Ovary (tissue), 9 donors: Measurements from ENCODE around the gene KCTD16. TPM values are rescaled to one million over a fixed set of nuclear protein-coding genes. Genes with fewer than 3 reads are reported as not detected.

Experiments used
- DNase-seq, 5 donors: peaks; one replicate each; pipeline ENCODE4 v3.0.0-alpha.2; 2019 to 2020
- H3K27ac ChIP-seq, 2 donors: fragments of 200-600 bp; one replicate each; pipeline versions ENCODE4 v1.5.1 to v1.8.0; 2019 to 2022
- H3K27me3 ChIP-seq: fragments of 200-600 bp; one replicate; pipeline ENCODE4 v1.8.0; 2022
- H3K36me3 ChIP-seq: fragments of 200-600 bp; sonication (generic); one replicate; pipeline ENCODE4 v1.5.1; 2019
- H3K4me1 ChIP-seq: one replicate; pipeline ENCODE4 v1.8.1; 2013; ENCODE audit warnings: mild to moderate bottlenecking, moderate library complexity; ENCODE audit not compliant: insufficient read depth
- H3K4me3 ChIP-seq: fragments of 200-600 bp; sonication (generic); one replicate; pipeline ENCODE4 v1.5.1; 2017
- H3K9me3 ChIP-seq, 2 donors: fragments of 200-600 bp in 1 of 2; sonication (generic) in 1 of 2; one replicate each; pipeline versions ENCODE4 v1.5.1 to v1.8.1; 2013 to 2019; ENCODE audit warnings: mild to moderate bottlenecking in 1 of 2, moderate library complexity in 1 of 2
- EP300 ChIP-seq: sonication (generic); formaldehyde crosslinking; IDR thresholded peaks from one replicate; pipeline ENCODE4 v1.6.1; 2017; ENCODE audit warnings: antibody characterized with exemption
- POLR2A ChIP-seq: fragments of 450-650 bp; IDR thresholded peaks from one replicate; pipeline ENCODE4 v1.6.1; 2017; ENCODE audit warnings: antibody characterized with exemption, mild to moderate bottlenecking, moderate library complexity
- whole genome bisulfite sequencing, 3 donors: extraction: QIAGEN DNeasy Blood & Tissue Kit in 1 of 3; methylation state at CpG; one replicate each; pipeline versions ENCODE4 v1.1.5 to v1.1.7; 2013 to 2017; 5-methylcytosine and 5-hydroxymethylcytosine counted together
- intact Hi-C, 4 donors: fragments of 100-400 bp; cut with DNase I; formaldehyde crosslinking; loops; one replicate each; pipeline versions ENCODE4 v1.11.0 to v1.15.1; 2022 to 2023
- polyA plus RNA-seq, 2 donors: library from polyadenylated mRNA; stranded (reverse); fragments of 200-250 nt in 1 of 2; fragments of 350-450 nt in 1 of 2; fragmentation: Illumina TruSeq in 1 of 2; extraction: RNeasy Lipid Tissue Mini Kit (QIAGEN cat#74804) in 1 of 2; gene quantifications; one replicate each; pipeline ENCODE4 v1.2.3, GENCODE V29; 2013 to 2014
- total RNA-seq, 7 donors: library from RNA; depleted of rRNA in 2 of 7; stranded (reverse); fragments of >200 nt in 2 of 7; fragmentation: NEBNext Ultra II Directional in 3 of 7; extraction: Animal tissue kit (Norgen Biotek cat#: 25700) in 3 of 7; gene quantifications; one replicate each; pipeline versions ENCODE4 v1.1.0 to v1.2.4, GENCODE V29; 2016 to 2023
- TF ChIP-seq, protein P1 (sequence below), 3 donors: fragments of 450-650 bp in 2 of 3; fragments of 200-600 bp in 1 of 3; IDR thresholded peaks; one replicate each; pipeline versions ENCODE4 v1.5.1 to v1.8.0; 2016 to 2022; ENCODE audit warnings: antibody characterized with exemption in 3 of 3, mild to moderate bottlenecking in 1 of 3
- donor health status: DM: no; HTN: no; CAD: no; lungs with moderate emphysema.
- donor health status: DM: no; HTN: no; CAD: no.
- donor health status: Bipolar disorder and iron deficiency.
- donor health status: DM: yes; HTN: yes; CAD: no.
- donor health status: DM: no; HTN: no; CAD: no.
- donor health status: DM: yes; HTN: yes; CAD: no.

KCTD16 gene
- total and polyA plus RNA-seq, 9 donors = under 0.01 to 0.46 (median 0.13) TPM; not detected in 1

DNA sequence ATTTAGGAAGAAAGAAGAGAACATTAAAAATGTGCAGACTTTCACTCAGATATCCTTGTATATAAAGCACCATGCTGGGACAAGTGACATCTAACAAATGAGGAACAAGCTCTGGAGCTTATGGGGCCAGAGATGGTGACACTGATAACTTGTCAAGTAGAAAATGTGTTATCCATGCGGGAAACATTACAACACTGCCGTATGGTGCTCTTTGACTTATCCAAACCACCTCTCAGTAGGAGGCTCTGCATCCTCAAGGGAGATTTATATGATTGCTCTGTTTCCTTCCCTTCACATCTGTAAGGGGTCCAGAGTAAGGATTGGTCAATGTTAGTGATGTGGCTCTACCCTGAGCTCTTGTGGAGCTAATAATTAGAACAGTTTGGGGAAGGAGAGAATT, 23.5 kb downstream of the KCTD16 start:
- intact Hi-C loops = no loop called here
- TF ChIP-seq POLR2A (no peak), EP300 (no peak)
- TF ChIP-seq, protein P1, sequence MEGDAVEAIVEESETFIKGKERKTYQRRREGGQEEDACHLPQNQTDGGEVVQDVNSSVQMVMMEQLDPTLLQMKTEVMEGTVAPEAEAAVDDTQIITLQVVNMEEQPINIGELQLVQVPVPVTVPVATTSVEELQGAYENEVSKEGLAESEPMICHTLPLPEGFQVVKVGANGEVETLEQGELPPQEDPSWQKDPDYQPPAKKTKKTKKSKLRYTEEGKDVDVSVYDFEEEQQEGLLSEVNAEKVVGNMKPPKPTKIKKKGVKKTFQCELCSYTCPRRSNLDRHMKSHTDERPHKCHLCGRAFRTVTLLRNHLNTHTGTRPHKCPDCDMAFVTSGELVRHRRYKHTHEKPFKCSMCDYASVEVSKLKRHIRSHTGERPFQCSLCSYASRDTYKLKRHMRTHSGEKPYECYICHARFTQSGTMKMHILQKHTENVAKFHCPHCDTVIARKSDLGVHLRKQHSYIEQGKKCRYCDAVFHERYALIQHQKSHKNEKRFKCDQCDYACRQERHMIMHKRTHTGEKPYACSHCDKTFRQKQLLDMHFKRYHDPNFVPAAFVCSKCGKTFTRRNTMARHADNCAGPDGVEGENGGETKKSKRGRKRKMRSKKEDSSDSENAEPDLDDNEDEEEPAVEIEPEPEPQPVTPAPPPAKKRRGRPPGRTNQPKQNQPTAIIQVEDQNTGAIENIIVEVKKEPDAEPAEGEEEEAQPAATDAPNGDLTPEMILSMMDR (IDR thresholded peaks at IDR 0.05) = no peak
- Histone ChIP-seq H3K27ac (no peak overlapping the region), H3K36me3 (no peaks in the 10 kb centered on the region), H3K27me3 (no peaks in the 10 kb centered on the region), H3K9me3 (no peaks in the 10 kb centered on the region), H3K4me1 (no peaks in the 10 kb centered on the region), H3K4me3 (no peak overlapping the region)
- 69 to 85% (median 78%) methylated on average over 2 of the region's 2 CpGs for WGBS, 3 donors
- DNase-seq = no peak

- Histone ChIP-seq H3K9me3 (no peaks in the 10 kb centered on the region), H3K4me3 (no peak overlapping the region), H3K4me1 (no peaks in the 10 kb centered on the region), H3K27ac (no peak overlapping the region), H3K27me3 (no peaks in the 10 kb centered on the region), H3K36me3 (no peaks in the 10 kb centered on the region)
- intact Hi-C loops = no loop called here
- no peak for DNase-seq
- no peak for TF ChIP-seq POLR2A
- TF ChIP-seq EP300 = no peak
- TF ChIP-seq, protein P1 (IDR thresholded peaks at IDR 0.05) = no peak
- WGBS, 3 donors = 66 to 70% (median 69%) methylated on average over 4 of the region's 4 CpGs
Observed at GRCh38 chr5:144195448-144195847, 24.8 kb downstream of the KCTD16 start.

- 43 to 81% (median 75%) methylated on average over 1 of the region's 1 CpG for WGBS, 3 donors
Observed at GRCh38 chr5:144196612-144197011, 25.9 kb downstream of the KCTD16 start.

DNA sequence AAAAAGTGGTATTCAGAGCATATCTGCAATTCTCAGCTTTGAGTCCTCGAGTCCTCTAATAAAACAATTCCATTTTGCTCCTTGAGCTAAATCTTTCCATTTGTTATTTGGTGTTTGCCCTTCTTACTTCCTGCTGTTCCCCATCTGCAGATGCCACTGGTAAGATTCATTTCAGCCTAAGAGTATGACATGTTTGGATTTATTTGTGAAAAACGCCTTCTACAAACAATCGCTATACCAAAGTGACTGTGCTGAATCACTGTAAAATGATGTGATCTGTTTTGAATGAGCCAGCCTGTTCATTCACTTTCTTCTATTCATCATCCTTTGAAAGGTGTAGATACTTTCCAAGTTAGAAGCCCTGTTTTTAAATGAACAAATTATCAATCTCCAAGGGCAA, 27.7 kb downstream of the KCTD16 start:
- intact Hi-C loops = no loop called here
- Histone ChIP-seq H3K4me1 (no peaks in the 10 kb centered on the region), H3K27me3 (no peaks in the 10 kb centered on the region), H3K27ac (no peak overlapping the region), H3K4me3 (no peak overlapping the region), H3K9me3 (no peaks in the 10 kb centered on the region), H3K36me3 (no peaks in the 10 kb centered on the region)
- TF ChIP-seq POLR2A (no peak), EP300 (no peak)
- TF ChIP-seq, protein P1 (IDR thresholded peaks at IDR 0.05) = no peak
- 65 to 71% (median 68%) methylated on average over 3 of the region's 3 CpGs for WGBS, 3 donors
- DNase-seq = no peak

More at GRCh38 chr5:144196612-144197011, 25.9 kb downstream of the KCTD16 start:
- Histone ChIP-seq H3K4me1 (no peaks in the 10 kb centered on the region), H3K4me3 (no peak overlapping the region), H3K9me3 (no peaks in the 10 kb centered on the region), H3K27me3 (no peaks in the 10 kb centered on the region), H3K36me3 (no peaks in the 10 kb centered on the region), H3K27ac (no peak overlapping the region)
- intact Hi-C loops = no loop called here
- no peak for DNase-seq
- TF ChIP-seq POLR2A = no peak
- TF ChIP-seq, protein P1 (IDR thresholded peaks at IDR 0.05) = no peak
- TF ChIP-seq EP300 = no peak

GRCh38 chr5:144201588-144201987, 30.9 kb downstream of the KCTD16 start:
- Histone ChIP-seq H3K27ac (no peak overlapping the region), H3K4me1 (no peaks in the 10 kb centered on the region), H3K36me3 (no peaks in the 10 kb centered on the region), H3K4me3 (no peak overlapping the region), H3K9me3 (no peaks in the 10 kb centered on the region), H3K27me3 (no peaks in the 10 kb centered on the region)
- WGBS, 3 donors = 36 to 47% (median 46%) methylated on average over 5 of the region's 5 CpGs
- no peak for DNase-seq
- no peak for TF ChIP-seq POLR2A
- TF ChIP-seq EP300 = no peak
- TF ChIP-seq, protein P1 (IDR thresholded peaks at IDR 0.05) = no peak
- intact Hi-C loops = no loop called here
